Choroid plexus epithelial cell (primary cell): Measurements from ENCODE around the gene WFDC2.
"Not testable (repeated sequence)": the region's sequence is repeated elsewhere in the genome, so short reads cannot be mapped to it uniquely, and the experiment has no call there.

Source experiments
- DNase-seq: peaks from one replicate; pipeline ENCODE4 v3.0.0-alpha.2; 2010; ENCODE audit warnings: low read depth
- H3K4me3 ChIP-seq: 2 replicates; pipeline ENCODE4 v1.5.1; 2011; ENCODE audit warnings: low read depth, mild to moderate bottlenecking, control low read depth, low read length, moderate library complexity
- TF ChIP-seq, protein P1 (sequence below): conservative IDR thresholded peaks from 2 replicates; pipeline ENCODE4 v1.5.1; 2011; ENCODE audit warnings: low read depth, mild to moderate bottlenecking, control low read depth, inconsistent platforms, low read length, moderate library complexity

Gene WFDC2

DNA sequence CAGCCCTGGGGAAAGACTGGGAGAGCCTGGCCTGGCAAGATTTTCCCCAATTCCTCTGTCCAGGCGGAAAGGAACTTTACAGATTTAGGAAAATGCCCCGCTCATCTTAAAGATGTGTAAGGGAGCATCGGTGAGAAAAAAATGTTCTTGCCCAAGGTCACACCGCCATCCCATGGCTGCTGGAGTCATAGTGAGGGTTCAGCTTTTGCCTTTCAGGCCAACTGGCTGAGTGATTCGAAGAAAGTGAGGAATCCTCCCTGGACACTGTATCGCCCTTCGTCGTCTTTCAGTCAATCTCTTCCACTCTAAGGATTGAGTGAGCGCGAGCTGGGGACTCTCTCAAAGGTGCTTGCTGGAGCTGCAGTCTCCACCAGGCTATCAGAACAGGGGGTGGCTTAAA, 1.4 kb downstream of the WFDC2 start:
- no peak for DNase-seq
- no peak overlapping the region for H3K4me3 ChIP-seq
- TF ChIP-seq, protein P1, sequence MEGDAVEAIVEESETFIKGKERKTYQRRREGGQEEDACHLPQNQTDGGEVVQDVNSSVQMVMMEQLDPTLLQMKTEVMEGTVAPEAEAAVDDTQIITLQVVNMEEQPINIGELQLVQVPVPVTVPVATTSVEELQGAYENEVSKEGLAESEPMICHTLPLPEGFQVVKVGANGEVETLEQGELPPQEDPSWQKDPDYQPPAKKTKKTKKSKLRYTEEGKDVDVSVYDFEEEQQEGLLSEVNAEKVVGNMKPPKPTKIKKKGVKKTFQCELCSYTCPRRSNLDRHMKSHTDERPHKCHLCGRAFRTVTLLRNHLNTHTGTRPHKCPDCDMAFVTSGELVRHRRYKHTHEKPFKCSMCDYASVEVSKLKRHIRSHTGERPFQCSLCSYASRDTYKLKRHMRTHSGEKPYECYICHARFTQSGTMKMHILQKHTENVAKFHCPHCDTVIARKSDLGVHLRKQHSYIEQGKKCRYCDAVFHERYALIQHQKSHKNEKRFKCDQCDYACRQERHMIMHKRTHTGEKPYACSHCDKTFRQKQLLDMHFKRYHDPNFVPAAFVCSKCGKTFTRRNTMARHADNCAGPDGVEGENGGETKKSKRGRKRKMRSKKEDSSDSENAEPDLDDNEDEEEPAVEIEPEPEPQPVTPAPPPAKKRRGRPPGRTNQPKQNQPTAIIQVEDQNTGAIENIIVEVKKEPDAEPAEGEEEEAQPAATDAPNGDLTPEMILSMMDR = no peak

DNA sequence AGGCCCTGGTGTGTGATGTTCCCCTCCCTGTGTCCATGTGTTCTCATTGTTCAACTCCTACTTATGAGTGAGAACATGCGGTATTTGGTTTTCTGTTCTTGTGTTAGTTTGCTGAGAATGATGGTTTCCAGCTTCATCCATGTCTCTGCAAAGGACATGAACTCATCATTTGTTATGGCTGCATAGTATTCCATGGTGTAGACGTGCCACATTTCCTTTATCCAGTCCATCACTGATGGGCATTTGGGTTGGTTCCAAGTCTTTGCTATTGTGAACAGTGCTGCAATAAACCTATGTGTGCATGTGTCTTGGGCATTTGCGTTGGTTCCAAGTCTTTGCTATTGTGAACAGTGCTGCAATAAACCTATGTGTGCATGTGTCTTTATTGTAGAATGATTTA, 2.7 kb downstream of the WFDC2 start:
- H3K4me3 ChIP-seq, DNase-seq: not testable (repeated sequence)

DNA sequence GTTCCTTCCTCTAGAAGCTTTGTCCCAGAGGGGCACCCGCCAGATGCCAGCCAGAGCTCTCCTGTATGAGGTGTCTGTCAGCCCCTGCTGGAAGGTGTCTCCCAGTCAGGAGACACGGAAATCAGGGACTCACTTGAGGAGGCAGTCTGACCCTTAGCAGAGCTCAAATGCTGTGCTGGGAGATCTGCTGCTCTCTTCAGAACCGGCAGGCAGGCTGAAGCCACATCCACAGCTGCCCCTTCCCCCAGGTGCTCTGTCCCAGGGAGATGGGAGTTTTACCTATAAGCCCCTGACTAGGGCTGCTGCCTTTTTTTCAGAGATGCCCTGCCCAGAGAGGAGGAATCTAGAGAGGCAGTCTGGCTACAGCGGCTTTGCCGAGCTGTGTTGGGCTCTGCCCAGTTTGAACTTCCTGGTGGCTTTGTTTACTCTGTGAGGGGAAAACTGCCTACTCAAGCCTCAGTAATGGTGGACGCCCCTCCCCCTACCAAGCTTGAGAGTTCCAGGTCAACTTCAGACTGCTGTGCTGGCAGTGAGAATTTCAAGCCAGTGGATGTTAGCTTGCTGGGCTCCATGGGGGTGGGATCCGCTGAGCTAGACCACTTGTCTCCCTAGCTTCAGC, 8.1 kb downstream of the WFDC2 start:
- not testable (repeated sequence) for DNase-seq, H3K4me3 ChIP-seq

DNA sequence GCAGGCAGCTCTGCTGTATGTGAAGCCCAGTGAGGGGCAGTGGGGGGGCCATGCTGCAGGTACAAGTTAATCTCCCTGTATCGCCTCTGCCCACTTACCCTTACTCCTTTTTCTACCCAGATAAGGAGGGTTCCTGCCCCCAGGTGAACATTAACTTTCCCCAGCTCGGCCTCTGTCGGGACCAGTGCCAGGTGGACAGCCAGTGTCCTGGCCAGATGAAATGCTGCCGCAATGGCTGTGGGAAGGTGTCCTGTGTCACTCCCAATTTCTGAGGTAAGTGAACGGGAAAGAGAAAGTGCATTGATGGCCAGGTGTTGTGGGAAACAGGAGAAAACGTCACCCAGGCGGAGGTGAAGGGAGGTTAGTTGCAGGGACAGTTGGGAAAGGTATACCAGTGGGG, 10.3 kb downstream of the WFDC2 start:
- no peak for DNase-seq
- no peak overlapping the region for H3K4me3 ChIP-seq
- TF ChIP-seq, protein P1 = no peak

DNA sequence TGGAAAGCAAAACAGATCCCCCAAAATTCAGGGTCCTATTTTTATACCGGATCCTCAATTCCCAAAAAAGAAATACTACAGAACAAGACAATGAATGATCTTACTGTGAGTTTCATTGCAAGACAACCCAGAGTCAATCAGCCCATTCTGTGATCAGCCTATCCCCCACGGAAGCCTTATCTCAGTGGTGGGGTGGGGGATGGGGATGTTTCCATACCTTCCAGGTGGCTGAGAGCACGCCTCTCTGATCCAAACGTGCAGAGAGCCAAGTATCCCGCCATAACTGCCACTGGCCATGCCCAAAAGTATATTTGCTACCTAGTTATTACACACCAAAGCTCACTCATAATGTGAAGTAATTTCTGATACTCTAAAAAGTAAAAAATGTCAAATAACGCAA, 15.1 kb downstream of the WFDC2 start:
- TF ChIP-seq, protein P1 = no peak
- no peak overlapping the region for H3K4me3 ChIP-seq
- DNase-seq = no peak

DNA sequence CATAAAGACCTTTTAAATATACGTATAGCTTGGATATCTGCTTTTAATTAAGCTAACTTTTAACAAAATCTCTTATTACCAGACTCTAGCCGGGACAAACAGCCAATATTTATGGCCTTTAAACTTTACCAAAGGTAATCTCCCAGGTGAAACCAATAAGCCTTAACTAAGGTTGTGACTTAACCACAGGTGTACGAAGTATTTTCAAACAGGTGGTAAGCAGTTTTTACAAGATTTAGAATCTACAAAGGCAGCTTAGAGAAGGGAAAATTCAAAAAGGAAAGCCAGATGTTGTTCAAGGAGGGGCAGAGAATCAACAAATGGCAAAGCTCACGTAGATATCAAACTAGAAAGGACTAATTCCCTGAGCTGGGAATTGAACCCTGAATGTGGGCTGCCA, 15.8 kb downstream of the WFDC2 start:
- DNase-seq = no peak
- TF ChIP-seq, protein P1 = no peak
- no peak overlapping the region for H3K4me3 ChIP-seq

DNA sequence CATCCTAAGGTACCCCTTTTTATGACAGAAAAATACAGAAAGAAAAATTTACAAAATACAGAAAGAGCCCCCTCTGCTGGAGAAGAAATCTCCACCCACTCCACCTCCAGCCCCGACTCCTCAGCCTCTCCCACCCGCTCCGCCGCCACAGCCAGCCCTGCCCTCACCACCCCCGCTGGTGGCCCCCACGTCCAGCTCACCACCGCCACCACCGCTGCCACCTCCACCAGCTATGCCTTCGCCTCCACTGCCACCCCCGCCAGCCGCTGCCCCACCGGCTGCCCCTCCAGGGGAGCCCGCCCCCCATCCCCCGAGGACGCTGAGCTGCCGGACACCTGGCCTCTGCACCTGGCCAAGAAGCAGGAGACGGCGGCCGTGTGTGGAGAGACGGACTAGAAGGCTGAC, 17.7 kb downstream of the WFDC2 start:
- TF ChIP-seq, protein P1 = peak; percentile 24
- no peak for DNase-seq
- H3K4me3 ChIP-seq = no peak overlapping the region

DNA sequence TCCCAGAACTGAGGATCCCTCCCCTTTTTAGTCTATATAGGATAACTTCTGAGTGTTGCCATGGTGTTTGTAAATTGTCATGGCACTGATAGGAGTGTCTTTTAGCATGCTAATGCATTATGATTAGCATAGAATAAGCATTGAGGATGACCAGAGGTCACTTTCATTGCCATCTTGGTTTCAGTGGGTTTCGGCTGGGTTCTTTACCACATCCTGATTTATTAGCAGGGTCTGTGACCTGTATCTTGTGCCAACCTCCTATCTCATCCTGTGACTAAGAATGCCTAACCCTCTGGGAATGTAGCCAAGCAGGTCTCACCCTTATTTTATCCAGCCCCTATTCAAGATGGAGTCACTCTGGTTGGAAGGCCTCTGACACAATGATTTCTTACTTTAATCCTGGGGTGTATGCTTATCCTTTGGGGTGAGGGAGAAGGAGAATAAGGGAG, 19.6 kb downstream of the WFDC2 start:
- TF ChIP-seq, protein P1 = no peak
- H3K4me3 ChIP-seq = no peak overlapping the region
- DNase-seq = no peak
